ENCODE data around the gene LAMP2. TPM values are rescaled to one million over a fixed set of nuclear protein-coding genes. Genes with fewer than 3 reads are reported as not detected.

Gene LAMP2
- total RNA-seq, 2 experiments from 2014 or later, result 36.7 to 39.8 TPM

Other genes starting within 250 kb of the LAMP2 start
- 10 to 100 TPM; 15.8 to 16.8 TPM for gene ZBTB33, start 218.5 kb downstream of the LAMP2 start, total RNA-seq
- gene TMEM255A, start 157.8 kb downstream of the LAMP2 start, total RNA-seq, result not detected
- gene ATP1B4, start 107.2 kb downstream of the LAMP2 start, total RNA-seq, result not detected
- 10 to 100 TPM; 24.3 to 24.7 TPM for gene CUL4B, start 91.7 kb upstream of the LAMP2 start, total RNA-seq
- 10 to 100 TPM; 75.4 to 81.3 TPM for gene MCTS1, start 134.8 kb upstream of the LAMP2 start, total RNA-seq
- 10 to 100 TPM; 20.2 to 20.6 TPM for gene C1GALT1C1, start 160.8 kb upstream of the LAMP2 start, total RNA-seq